IPS-18a (cell line): ENCODE data around the gene ORAI2.

Source experiments
- H3K27ac ChIP-seq: one replicate; pipeline ENCODE4 v1.5.1; 2013; ENCODE audit warnings: low read length
- H3K27me3 ChIP-seq: one replicate; pipeline ENCODE4 v1.6.1; 2013; ENCODE audit warnings: mild to moderate bottlenecking, low read length; ENCODE audit not compliant: control insufficient read depth, insufficient read depth
- H3K36me3 ChIP-seq: one replicate; pipeline ENCODE4 v1.6.1; 2013; ENCODE audit warnings: low read depth, low read length; ENCODE audit not compliant: control insufficient read depth
- H3K4me1 ChIP-seq: one replicate; pipeline ENCODE4 v1.6.1; 2013; ENCODE audit warnings: low read depth, low read length; ENCODE audit not compliant: control insufficient read depth
- H3K4me3 ChIP-seq: one replicate; pipeline ENCODE4 v1.5.1; 2013; ENCODE audit warnings: low read length
- H3K9ac ChIP-seq: one replicate; pipeline ENCODE4 v1.6.1; 2013; ENCODE audit warnings: mild to moderate bottlenecking, low read length, moderate library complexity
- H3K9me3 ChIP-seq: one replicate; pipeline ENCODE4 v1.6.1; 2013; ENCODE audit warnings: low read depth, low read length; ENCODE audit not compliant: control insufficient read depth

The ORAI2 gene

GRCh38 chr7:102416406-102416805, 17.0 kb upstream of the ORAI2 start:
- Histone ChIP-seq H3K36me3 (peaks cover 30% of the 10 kb centered on the region), H3K9me3 (no peaks in the 10 kb centered on the region), H3K4me1 (no peaks in the 10 kb centered on the region), H3K27ac (no peak overlapping the region), H3K27me3 (no peaks in the 10 kb centered on the region), H3K4me3 (no peak overlapping the region), H3K9ac (no peak overlapping the region)

GRCh38 chr7:102417105-102417504, 16.3 kb upstream of the ORAI2 start:
- H3K27ac ChIP-seq: no peak overlapping the region
- peaks cover 30% of the 10 kb centered on the region for H3K36me3 ChIP-seq
- H3K4me3 ChIP-seq: no peak overlapping the region

GRCh38 chr7:102418592-102418991, 14.8 kb upstream of the ORAI2 start:
- Histone ChIP-seq H3K27ac (no peak overlapping the region), H3K9me3 (no peaks in the 10 kb centered on the region), H3K4me1 (no peaks in the 10 kb centered on the region), H3K36me3 (peaks cover 23% of the 10 kb centered on the region), H3K9ac (no peak overlapping the region), H3K27me3 (no peaks in the 10 kb centered on the region), H3K4me3 (no peak overlapping the region)

More at GRCh38 chr7:102417105-102417504, 16.3 kb upstream of the ORAI2 start:
- Histone ChIP-seq H3K27me3 (no peaks in the 10 kb centered on the region), H3K9me3 (no peaks in the 10 kb centered on the region), H3K4me1 (no peaks in the 10 kb centered on the region), H3K9ac (no peak overlapping the region)

GRCh38 chr7:102421706-102422240, 11.6 kb upstream of the ORAI2 start:
- H3K27ac ChIP-seq: no peak overlapping the region
- H3K4me3 ChIP-seq: no peak overlapping the region
- no peaks in the 10 kb centered on the region for H3K4me1 ChIP-seq
- peaks cover 20% of the 10 kb centered on the region for H3K36me3 ChIP-seq
- H3K9ac ChIP-seq: no peak overlapping the region
- H3K27me3 ChIP-seq: no peaks in the 10 kb centered on the region
- no peaks in the 10 kb centered on the region for H3K9me3 ChIP-seq

DNA sequence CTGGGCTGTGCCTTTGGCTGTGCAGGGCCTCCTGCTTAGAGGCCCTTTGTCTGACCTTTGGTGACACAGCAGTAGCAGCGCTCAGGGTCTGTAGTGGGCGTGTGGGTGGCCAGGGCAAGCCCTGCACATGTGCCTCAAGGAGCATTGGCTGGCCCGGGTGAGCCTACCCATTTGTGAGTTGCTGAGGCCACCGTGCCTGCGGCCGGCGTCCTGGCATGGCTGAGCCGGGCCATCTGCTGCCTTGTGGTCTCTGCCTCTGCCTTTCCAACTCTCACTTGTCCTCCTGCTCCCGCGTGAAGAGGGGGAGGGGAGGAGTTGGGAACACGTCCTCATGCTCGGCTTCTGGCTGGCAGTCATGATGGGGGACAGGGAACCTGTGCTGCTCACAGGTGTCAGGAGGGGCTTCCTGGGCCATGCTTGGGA, 9.2 kb upstream of the ORAI2 start:
- Histone ChIP-seq H3K27me3 (no peaks in the 10 kb centered on the region), H3K9me3 (no peaks in the 10 kb centered on the region), H3K27ac (no peak overlapping the region), H3K36me3 (peaks cover 17% of the 10 kb centered on the region), H3K4me3 (no peak overlapping the region), H3K4me1 (no peaks in the 10 kb centered on the region), H3K9ac (no peak overlapping the region)

DNA sequence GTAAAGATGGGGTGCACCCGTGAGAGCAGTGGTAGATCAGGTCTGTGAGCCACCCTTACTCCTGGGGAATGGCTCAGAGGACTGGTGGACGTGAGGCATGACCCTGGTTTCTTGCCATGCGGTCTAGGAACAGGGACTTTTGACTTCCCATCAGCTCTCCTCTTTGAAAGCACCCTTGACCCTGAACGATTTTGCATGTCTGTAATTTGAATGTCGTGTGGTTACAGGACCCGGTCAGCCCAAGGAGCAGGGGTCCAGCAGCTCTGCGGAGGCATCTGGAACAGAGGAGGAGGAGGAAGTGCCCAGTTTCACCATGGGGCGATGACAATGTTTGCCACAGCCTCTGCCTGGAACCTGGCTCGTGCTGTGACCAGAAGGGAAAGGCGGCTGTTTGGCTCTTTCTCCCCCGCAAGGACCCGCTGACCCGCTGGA, 8.6 kb upstream of the ORAI2 start:
- Histone ChIP-seq H3K36me3 (peaks cover 17% of the 10 kb centered on the region), H3K9ac (no peak overlapping the region), H3K4me3 (no peak overlapping the region), H3K27ac (no peak overlapping the region), H3K27me3 (no peaks in the 10 kb centered on the region), H3K9me3 (no peaks in the 10 kb centered on the region), H3K4me1 (no peaks in the 10 kb centered on the region)

- Histone ChIP-seq H3K9ac (no peak overlapping the region), H3K4me1 (no peaks in the 10 kb centered on the region), H3K36me3 (peaks cover 12% of the 10 kb centered on the region)
These were observed 7.6 kb upstream of the ORAI2 start for GRCh38 chr7:102425639-102426267.

DNA sequence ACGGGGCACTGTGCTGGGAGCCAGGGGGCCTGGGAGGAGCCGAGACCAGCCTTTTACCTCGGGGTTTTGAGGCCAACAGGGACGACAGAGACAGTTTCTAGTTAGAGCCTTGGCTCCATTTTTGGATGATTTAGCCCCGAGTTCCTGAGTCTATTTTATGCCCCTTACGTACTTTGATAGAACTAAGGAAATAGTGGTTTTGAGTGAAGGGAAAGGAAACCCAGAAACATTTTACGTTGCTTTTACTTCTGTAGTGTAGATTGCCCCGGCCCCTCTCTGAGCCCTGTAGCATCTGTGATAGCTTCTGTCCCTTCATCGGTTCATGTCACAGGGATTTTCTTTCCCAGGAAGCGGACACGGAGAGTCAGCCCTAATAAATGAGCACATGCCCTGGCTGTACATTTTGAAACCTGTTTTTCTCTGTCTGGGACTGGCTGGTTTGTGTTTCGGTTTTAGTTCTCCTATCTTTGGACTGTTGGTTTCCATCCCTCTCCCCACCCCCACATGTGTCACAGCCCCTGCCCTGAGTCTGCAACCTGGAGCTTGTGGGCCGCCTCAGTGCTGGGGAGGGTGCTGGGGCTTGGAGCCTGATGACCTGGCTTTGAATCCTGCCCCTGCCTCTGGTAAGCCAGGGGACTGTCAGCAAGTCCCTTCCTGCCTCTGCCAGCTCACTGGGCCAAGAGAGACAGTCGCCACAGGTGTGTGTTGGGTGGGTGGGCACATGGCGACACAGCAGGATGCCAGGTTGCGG, 6.9 kb upstream of the ORAI2 start:
- Histone ChIP-seq H3K27me3 (no peaks in the 10 kb centered on the region), H3K4me1 (no peaks in the 10 kb centered on the region), H3K9me3 (no peaks in the 10 kb centered on the region), H3K36me3 (peaks cover 8% of the 10 kb centered on the region), H3K9ac (no peak overlapping the region), H3K27ac (no peak overlapping the region), H3K4me3 (no peak overlapping the region)

More at GRCh38 chr7:102425639-102426267, 7.6 kb upstream of the ORAI2 start:
- Histone ChIP-seq H3K4me3 (no peak overlapping the region), H3K27ac (no peak overlapping the region), H3K9me3 (no peaks in the 10 kb centered on the region), H3K27me3 (no peaks in the 10 kb centered on the region)

DNA sequence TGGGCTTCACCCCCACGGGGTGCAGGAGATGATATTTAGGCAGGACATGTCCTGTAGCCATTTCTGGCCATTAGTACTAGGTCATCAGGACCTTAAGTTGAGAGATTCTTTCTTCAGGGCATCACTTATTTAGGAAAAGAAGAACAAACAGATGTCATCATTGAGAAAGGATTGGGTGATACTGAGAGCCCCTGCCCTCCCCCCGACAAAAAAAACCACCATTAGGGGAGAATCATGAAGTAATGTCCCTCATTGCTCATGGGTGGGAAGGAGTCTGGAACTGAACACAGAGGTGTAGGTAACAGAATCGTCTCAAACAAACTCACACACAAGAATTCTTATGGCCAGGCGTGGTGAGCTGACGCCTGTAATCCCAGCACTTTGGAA, 6.4 kb upstream of the ORAI2 start:
- H3K27ac ChIP-seq: no peak overlapping the region

GRCh38 chr7:102429141-102429899, 4.1 kb upstream of the ORAI2 start:
- H3K4me1 ChIP-seq: peaks cover 2% of the 10 kb centered on the region
- H3K36me3 ChIP-seq: peaks cover 8% of the 10 kb centered on the region
- H3K9me3 ChIP-seq: no peaks in the 10 kb centered on the region
- H3K9ac ChIP-seq: no peak overlapping the region
- no peaks in the 10 kb centered on the region for H3K27me3 ChIP-seq
- no peak overlapping the region for H3K27ac ChIP-seq
- no peak overlapping the region for H3K4me3 ChIP-seq

More for the DNA sequence above, 6.4 kb upstream of the ORAI2 start:
- H3K27me3 ChIP-seq: no peaks in the 10 kb centered on the region
- no peaks in the 10 kb centered on the region for H3K9me3 ChIP-seq
- H3K4me3 ChIP-seq: no peak overlapping the region
- peaks cover 8% of the 10 kb centered on the region for H3K36me3 ChIP-seq
- no peak overlapping the region for H3K9ac ChIP-seq
- no peaks in the 10 kb centered on the region for H3K4me1 ChIP-seq

GRCh38 chr7:102431617-102432298, 1.6 kb upstream of the ORAI2 start:
- Histone ChIP-seq H3K27me3 (no peaks in the 10 kb centered on the region), H3K4me3 (no peak overlapping the region), H3K27ac (no peak overlapping the region), H3K4me1 (peaks cover 4% of the 10 kb centered on the region), H3K9me3 (no peaks in the 10 kb centered on the region), H3K9ac (no peak overlapping the region), H3K36me3 (peaks cover 3% of the 10 kb centered on the region)
